Lower lobe of right lung (tissue), 2 donors: Measurements from ENCODE around the gene ITPR1. TPM values are rescaled to one million over a fixed set of nuclear protein-coding genes. Genes with fewer than 3 reads are reported as not detected.

Source experiments
- ATAC-seq, 2 donors: fragments of 200-7000 bp; cut with Tn5 transposase; one replicate each; pipeline ENCODE4 v1.9.1; 2020 to 2022; ENCODE audit warnings: mild to moderate bottlenecking in 2 of 2, moderate library complexity in 2 of 2
- DNase-seq: peaks from one replicate; pipeline ENCODE4 v3.0.0-alpha.2; 2020
- H3K27ac ChIP-seq: fragments of 200-600 bp; one replicate; pipeline ENCODE4 v1.8.0; 2022
- H3K27me3 ChIP-seq: fragments of 200-600 bp; one replicate; pipeline ENCODE4 v1.8.0; 2022; ENCODE audit warnings: low read depth
- H3K36me3 ChIP-seq: fragments of 200-600 bp; one replicate; pipeline ENCODE4 v1.8.0; 2022; ENCODE audit warnings: mild to moderate bottlenecking
- H3K4me1 ChIP-seq: fragments of 200-600 bp; one replicate; pipeline ENCODE4 v1.8.0; 2022
- H3K4me3 ChIP-seq: fragments of 200-600 bp; one replicate; pipeline ENCODE4 v1.8.0; 2022; ENCODE audit warnings: mild to moderate bottlenecking
- H3K9me3 ChIP-seq: fragments of 200-600 bp; one replicate; pipeline ENCODE4 v1.8.0; 2022
- intact Hi-C: fragments of 100-400 bp; cut with DNase I; formaldehyde crosslinking; loops from one replicate; pipeline ENCODE4 v1.11.0; 2022
- total RNA-seq: library from RNA; stranded (reverse); fragmentation: NEBNext Ultra II Directional; extraction: Animal tissue kit (Norgen Biotek cat#: 25700); gene quantifications from one replicate; pipeline ENCODE4 v1.2.1, GENCODE V29; 2021
- TF ChIP-seq, protein P1 (sequence below): fragments of 200-600 bp; IDR thresholded peaks from one replicate; pipeline ENCODE4 v1.8.0; 2022; ENCODE audit warnings: antibody characterized with exemption, mild to moderate bottlenecking
- donor health status: DM: no; HTN: yes; CAD: no; lungs with severe emphysema.

ITPR1 gene
- total RNA-seq, 1 donor from 2014 or later, result 69.1 TPM

DNA sequence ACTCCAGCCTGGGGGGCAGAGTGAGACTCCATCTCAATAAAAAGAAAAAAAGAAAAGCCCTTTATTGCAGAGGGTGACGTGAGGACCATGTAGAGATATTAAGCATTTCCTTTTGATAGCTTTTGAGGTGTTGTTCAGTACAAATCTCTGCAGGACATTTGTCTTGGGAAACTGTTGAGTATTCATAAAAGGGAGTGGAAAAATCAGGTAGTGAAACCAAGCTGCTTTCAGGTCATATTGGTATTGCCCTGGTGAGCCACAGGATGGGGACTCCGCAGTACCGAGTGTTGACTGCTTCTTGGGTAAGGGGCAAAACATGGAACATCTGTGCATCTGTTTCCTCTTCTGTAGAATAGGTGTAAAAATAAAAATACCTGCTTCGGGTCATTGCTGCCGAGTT lies 9.9 kb downstream of the ITPR1 start:
- no peak for ATAC-seq
- no peak for DNase-seq
- Histone ChIP-seq H3K4me3 (no peak overlapping the region), H3K27me3 (no peaks in the 10 kb centered on the region), H3K27ac (peak overlapping the region; percentile 65), H3K9me3 (no peaks in the 10 kb centered on the region), H3K4me1 (peaks cover 15% of the 10 kb centered on the region), H3K36me3 (peaks cover 21% of the 10 kb centered on the region)
- TF ChIP-seq, protein P1, sequence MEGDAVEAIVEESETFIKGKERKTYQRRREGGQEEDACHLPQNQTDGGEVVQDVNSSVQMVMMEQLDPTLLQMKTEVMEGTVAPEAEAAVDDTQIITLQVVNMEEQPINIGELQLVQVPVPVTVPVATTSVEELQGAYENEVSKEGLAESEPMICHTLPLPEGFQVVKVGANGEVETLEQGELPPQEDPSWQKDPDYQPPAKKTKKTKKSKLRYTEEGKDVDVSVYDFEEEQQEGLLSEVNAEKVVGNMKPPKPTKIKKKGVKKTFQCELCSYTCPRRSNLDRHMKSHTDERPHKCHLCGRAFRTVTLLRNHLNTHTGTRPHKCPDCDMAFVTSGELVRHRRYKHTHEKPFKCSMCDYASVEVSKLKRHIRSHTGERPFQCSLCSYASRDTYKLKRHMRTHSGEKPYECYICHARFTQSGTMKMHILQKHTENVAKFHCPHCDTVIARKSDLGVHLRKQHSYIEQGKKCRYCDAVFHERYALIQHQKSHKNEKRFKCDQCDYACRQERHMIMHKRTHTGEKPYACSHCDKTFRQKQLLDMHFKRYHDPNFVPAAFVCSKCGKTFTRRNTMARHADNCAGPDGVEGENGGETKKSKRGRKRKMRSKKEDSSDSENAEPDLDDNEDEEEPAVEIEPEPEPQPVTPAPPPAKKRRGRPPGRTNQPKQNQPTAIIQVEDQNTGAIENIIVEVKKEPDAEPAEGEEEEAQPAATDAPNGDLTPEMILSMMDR, result no peak
- intact Hi-C loops, result no loop called here

DNA sequence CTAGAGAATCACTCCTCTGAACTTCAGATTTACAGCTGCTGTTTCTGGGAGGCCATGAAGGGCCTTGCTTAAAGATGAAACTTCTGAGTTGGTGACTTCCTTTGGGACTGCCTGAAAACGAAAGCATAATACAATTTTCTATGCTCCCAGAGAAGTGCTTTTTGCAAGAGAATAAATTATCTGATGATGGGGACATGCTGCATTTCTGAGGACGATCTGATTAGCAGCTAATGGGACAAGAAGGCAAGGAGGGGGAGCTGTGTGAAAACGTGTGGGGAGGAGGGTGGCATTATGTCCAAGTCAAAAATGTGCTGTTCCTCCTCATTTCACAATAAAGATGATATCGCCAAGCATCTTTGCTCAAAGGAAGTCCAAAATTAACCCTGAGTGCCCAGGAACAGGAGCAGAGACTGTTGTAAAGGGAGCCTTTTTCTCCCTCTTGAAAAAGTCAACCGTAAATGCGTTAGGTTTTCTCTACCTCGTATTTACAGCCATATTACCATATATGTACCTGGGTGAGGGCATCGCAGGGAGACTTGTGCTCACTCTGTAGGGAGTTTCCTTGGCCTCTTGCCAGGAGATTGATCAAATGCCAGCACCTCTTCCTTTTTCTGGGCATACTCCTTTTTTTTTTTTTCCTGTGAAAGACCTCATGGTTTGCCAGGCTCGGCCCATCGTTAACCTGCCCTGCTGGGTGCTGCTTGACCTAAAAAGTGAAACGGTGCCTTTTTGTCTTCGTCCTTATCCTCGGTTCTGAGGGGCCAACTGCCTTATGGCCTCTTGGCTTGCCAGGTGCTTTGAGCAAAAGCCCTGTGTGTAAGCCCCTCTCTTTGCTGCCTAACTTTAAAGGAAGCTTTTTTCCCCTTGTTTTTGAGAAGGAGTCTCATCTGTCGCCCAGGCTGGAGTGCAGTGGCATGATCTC lies 11.5 kb downstream of the ITPR1 start:
- Histone ChIP-seq H3K9me3 (no peaks in the 10 kb centered on the region), H3K4me1 (peaks cover 15% of the 10 kb centered on the region), H3K36me3 (peaks cover 16% of the 10 kb centered on the region), H3K27me3 (no peaks in the 10 kb centered on the region), H3K4me3 (peak overlapping the region; percentile 29), H3K27ac (peak overlapping the region; percentile 65)
- DNase-seq (no peak), ATAC-seq (peak; percentile 37 to 45)
- intact Hi-C loops, result no loop called here
- TF ChIP-seq, protein P1, result no peak

DNA sequence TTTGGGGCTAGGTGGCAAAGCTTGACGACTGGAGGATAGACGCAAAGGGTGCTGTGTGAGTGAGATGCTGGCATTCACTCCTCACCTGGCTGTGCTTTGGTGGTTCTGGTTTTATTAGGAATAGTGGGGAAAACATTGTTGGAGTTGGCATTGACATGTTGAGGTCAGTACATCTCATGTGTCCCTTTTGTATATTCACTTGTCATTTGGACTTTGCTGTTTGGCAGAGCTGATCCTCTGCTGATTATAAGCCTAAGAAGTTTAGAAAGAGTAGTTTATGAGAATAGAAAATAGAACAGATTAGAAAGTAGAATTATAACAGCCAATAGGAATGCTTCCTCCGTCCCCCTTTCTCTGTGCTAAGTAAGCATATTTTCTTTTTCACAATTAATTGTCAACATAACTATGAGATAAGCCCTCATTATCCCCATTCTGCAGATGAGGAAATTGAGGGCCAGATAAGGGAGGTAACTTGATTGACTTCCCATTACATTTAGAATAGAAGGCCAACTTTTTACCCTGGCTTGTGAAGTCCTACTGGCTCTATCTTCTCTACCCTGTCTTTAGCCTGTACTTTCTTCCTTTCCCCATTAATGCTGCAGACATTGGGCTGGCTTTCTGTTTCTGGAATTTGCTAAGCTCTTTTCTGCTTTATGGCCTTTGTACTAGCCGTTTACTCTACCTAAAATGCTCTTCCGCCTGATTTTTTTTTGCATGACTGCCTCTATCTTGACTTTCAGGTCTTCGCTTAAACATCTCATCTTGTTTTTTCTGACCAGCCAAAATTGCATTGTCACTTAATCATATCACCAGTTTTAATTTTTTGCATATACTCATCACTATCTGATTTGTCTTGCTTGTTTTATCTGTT lies 12.8 kb downstream of the ITPR1 start:
- peaks cover 15% of the 10 kb centered on the region for H3K4me1 ChIP-seq
- no peak overlapping the region for H3K4me3 ChIP-seq
- ATAC-seq (no peak), DNase-seq (no peak)
- intact Hi-C loops, result no loop called here
- H3K27me3 ChIP-seq, result no peaks in the 10 kb centered on the region
- TF ChIP-seq, protein P1, result no peak
- peaks cover 9% of the 10 kb centered on the region for H3K36me3 ChIP-seq
- H3K9me3 ChIP-seq, result no peaks in the 10 kb centered on the region
- no peak overlapping the region for H3K27ac ChIP-seq

DNA sequence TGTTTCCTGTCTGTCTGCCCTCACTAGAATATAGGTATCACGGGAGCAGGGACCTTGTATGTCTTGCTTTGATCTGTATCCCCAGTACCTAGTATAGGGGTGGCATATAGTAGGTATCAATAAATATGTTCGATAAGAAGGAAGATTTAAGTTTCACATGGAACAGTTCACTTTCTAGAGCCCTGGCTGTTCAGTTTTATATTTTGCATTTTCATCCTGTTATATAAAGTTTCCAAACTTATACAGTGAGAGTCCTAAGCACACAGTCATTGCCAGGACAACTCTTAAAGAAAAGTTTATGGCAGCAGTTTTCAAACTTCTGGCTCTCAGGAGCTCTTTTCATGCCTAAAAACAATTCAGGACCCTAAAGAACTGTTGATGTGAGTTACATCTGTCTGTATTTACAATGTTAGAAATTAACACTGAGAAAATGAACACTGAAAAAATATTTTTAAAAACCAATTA lies 13.4 kb downstream of the ITPR1 start:
- peaks cover 15% of the 10 kb centered on the region for H3K4me1 ChIP-seq

DNA sequence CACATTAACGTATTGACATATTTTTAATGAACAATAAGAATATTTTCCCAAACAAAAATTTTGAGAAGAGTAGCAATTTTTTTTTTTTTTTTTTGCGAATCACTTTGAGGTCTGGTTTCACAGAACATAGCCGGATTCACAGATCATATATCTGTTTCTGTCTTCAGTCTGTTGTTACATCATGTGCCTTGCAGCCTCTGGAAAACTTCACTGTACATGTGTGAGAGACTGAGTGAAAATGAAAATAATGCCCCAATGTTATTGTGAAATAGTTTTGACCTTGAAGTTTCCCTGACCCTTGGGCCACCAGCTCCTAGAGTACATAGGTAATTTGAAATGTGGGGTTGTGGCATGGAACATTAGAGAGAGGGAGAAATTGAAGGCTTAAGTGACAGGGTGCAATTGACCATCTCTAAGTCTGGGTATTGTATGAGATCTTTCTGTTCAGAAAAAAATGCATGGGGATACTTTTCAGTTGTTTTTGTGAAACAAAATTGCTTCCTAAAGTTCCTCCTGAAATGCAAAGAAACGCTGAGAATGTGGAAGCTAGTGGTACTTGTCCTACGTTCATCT lies 14.0 kb downstream of the ITPR1 start:
- DNase-seq (no peak), ATAC-seq (no peak)
- Histone ChIP-seq H3K9me3 (no peaks in the 10 kb centered on the region), H3K27me3 (no peaks in the 10 kb centered on the region), H3K4me1 (peaks cover 15% of the 10 kb centered on the region), H3K36me3 (peaks cover under 1% of the 10 kb centered on the region), H3K27ac (no peak overlapping the region), H3K4me3 (no peak overlapping the region)
- intact Hi-C loops, result no loop called here
- TF ChIP-seq, protein P1, result no peak

More for the DNA sequence above, 13.4 kb downstream of the ITPR1 start:
- TF ChIP-seq, protein P1, result no peak
- Histone ChIP-seq H3K9me3 (no peaks in the 10 kb centered on the region), H3K27me3 (no peaks in the 10 kb centered on the region), H3K27ac (no peak overlapping the region), H3K36me3 (peaks cover 5% of the 10 kb centered on the region), H3K4me3 (no peak overlapping the region)
- ATAC-seq, result no peak
- intact Hi-C loops, result no loop called here
- no peak for DNase-seq
